AG04449 (cell line): ENCODE measurements around the gene IRF3.
A peak's percentile ranks its signal among the peaks of the same experiment; 100 is the strongest.

Source experiments
- CTCF ChIA-PET: fragments of 350-600 bp; formaldehyde crosslinking; extraction: SDS; loops from one replicate; lab custom pipeline; 2021; ENCODE audit warnings: antibody characterized with exemption; lab: Yijun Ruan, JAX
- POLR2A ChIA-PET: fragments of 400-600, 350-600 bp; formaldehyde crosslinking; extraction: SDS; loops from one replicate; lab custom pipeline; 2020; ENCODE audit warnings: antibody characterized with exemption, inconsistent platforms; lab: Yijun Ruan, JAX
- DNase-seq: peaks from one replicate; pipeline ENCODE4 v3.0.0-alpha.2; 2010; ENCODE audit warnings: low read depth, low spot score
- H3K4me3 ChIP-seq: 2 replicates; pipeline ENCODE4 v1.5.1; 2011; ENCODE audit warnings: low read depth, mild to moderate bottlenecking, control low read depth, low read length
- CTCF ChIP-seq: IDR thresholded peaks from one replicate; pipeline ENCODE4 v1.5.1; 2011; ENCODE audit warnings: mild to moderate bottlenecking, moderate library complexity, low read length, control low read depth, inconsistent platforms; ENCODE audit not compliant: insufficient read depth; ENCODE audit errors: missing control alignments

The IRF3 gene

GRCh38 chr19:49677231-49677900 is 11.7 kb upstream of the IRF3 start, which contains the start of gene PRMT1:
Gene PRMT1 (plus strand): TSS chr19:49677271. CDS start chr19:49677281, 10 bp downstream.
- TF ChIP-seq CTCF = no peak
- H3K4me3 ChIP-seq = peak within 1 kb of the TSS; percentile 99
- ChIA-PET CTCF (interaction anchor here (0.6 to 5.9 kb wide), 9 partner anchors 8 to 175 kb away, joined by 3 to 39 read pairs (median 8); partner anchors contain the start of genes ADM5 and CPT1C), POLR2A (interaction anchor here (1.2 to 4.2 kb wide), 3 partner anchors 12 to 87 kb away, joined by 4 to 23 read pairs (median 17); partner anchors contain the start of genes BCL2L12, IRF3, RRAS and SCAF1)
- DNase-seq = no peak

DNA sequence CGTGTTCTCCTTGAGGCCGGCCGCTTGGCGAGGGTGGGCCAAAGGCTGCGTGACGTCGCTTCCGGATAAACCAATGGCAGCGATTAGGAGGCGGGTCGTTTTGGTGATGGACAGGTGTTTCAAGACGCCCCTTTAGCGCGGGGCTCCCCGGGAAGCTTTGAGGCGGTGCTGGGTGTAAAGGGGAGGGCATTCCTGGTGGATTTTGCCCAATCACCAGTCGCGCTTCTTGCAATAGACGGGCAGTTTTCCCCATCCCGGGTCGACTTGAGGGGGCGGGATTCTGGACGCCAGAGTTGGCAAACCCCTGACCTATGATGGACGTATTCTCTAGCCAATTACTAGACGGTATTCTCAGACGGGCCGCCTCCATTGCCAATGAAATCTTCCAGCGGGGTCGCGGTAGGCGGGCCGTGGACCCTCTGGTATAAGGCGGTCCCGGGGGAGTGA is 11.2 kb upstream of the IRF3 start:
- peak overlapping the region; percentile 99 for H3K4me3 ChIP-seq
- TF ChIP-seq CTCF = no peak
- ChIA-PET CTCF (interaction anchor here (0.6 to 6.1 kb wide), 8 partner anchors 8 to 174 kb away, joined by 3 to 53 read pairs (median 32); partner anchors contain the start of genes ADM5, BCL2L12, CPT1C and IRF3), POLR2A (interaction anchor here (0.8 to 4.2 kb wide), 7 partner anchors 12 to 190 kb away, joined by 3 to 23 read pairs (median 4); partner anchors contain the start of genes BCL2L12, IRF3, NOSIP and PNKP)
- peak; percentile 99 for DNase-seq

- DNase-seq = peak; percentile 80
- ChIA-PET CTCF (interaction anchor here (1.0 to 6.1 kb wide), 10 partner anchors 9 to 173 kb away, joined by 3 to 53 read pairs (median 20); partner anchors contain the start of genes ADM5, BCL2L12, CPT1C and IRF3), POLR2A (interaction anchor here (0.8 to 4.2 kb wide), 7 partner anchors 11 to 191 kb away, joined by 3 to 23 read pairs (median 4); partner anchors contain the start of genes BCL2L12, IRF3, NOSIP and PNKP)
- peak overlapping the region; percentile 60 for H3K4me3 ChIP-seq
- no peak for TF ChIP-seq CTCF
These were observed 10.6 kb upstream of the IRF3 start for GRCh38 chr19:49676136-49676783.

- POLR2A ChIA-PET = interaction anchor here (0.5 to 0.6 kb wide), 2 partner anchors 14 to 159 kb away, joined by 3 read pairs; no protein-coding TSS in a partner anchor
- TF ChIP-seq CTCF = peak; percentile 92
- H3K4me3 ChIP-seq = no peak overlapping the region
- CTCF ChIA-PET = interaction anchor here (0.6 to 6.1 kb wide), 34 partner anchors 9 to 199 kb away, joined by 3 to 53 read pairs (median 4); partner anchors contain the start of genes BCL2L12, CPT1C, FLT3LG and IRF3
- DNase-seq = no peak
These were observed 6.7 kb upstream of the IRF3 start for GRCh38 chr19:49672131-49672919.

DNA sequence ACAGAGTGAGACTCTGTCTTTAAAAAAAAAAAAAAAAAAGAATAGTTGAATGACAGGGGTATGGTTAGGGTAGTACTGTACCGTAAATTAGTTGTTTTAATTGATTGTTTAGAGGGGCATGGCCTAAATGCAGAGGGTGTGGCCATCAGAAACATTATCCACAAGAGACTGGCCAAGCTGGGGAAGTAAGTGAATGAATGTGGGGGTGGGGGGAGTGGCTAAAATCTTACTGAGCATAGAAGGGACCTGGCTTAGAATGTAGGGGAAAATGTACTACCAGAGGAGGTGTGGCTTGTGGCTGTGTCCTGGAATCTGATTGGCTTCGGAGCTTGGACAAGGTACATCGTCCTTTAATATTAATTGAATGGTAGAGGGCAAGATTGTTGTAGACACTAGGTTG is 3.9 kb upstream of the IRF3 start:
- DNase-seq = no peak
- no peak for TF ChIP-seq CTCF
- H3K4me3 ChIP-seq = no peak overlapping the region
- ChIA-PET CTCF (interaction anchor here (1.7 to 4.7 kb wide), 2 partner anchors 12 to 17 kb away, joined by 4 to 24 read pairs; no protein-coding TSS in a partner anchor), POLR2A (no interaction called here)
